Measurements from ENCODE around the gene ZER1.
"Not testable (repeated sequence)": the region's sequence is repeated elsewhere in the genome, so short reads cannot be mapped to it uniquely, and the experiment has no call there.

Gene ZER1

DNA sequence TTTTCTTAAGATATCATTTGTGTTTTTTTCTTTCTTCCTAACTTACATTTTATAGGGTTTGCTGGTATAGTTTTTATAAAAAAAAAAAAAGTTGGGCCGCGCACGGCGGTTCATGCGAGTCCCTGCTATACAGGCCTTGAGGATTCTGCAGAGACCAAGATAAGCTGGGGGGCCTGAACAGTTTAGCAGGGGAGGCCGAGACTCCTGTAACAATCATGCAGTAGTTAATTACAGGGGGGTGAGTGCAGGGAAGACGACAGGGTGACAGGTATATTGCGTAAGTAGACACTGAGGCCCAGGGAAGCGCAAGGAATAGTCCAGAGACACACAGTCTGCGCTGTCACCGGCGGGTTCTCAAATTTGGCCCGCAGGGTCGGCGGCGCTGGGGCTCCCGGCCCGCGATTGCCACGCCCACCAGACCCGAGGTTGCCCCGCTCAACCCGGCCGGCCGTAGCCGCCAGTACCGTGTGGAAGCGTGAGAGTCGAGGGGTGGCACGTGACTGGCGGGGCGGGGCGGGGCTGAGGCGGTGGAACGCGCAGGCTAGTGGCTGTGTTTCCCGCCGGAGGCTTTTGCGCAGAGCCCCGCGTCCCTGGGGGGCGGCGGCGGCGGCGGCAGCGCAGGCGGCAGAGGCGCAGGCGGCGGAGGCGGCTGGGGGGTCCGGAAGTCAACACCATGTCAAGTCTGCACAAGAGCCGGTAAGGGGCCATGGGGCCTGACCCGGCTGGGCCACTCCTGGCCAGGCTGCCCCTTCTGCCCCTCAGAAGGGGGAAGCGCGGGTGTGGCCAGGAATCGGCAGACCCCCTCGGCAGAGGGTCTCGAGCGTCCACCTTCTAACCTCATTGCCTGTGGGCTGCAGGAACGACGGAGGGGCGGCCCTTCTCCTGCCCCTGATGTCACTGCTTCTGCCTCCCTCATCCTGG, 15.2 kb upstream of the ZER1 start, which contains the start of gene TBC1D13:
TSS of gene TBC1D13 (plus strand) at position 573 of the 921 bp plus-strand sequence. CDS start at position 674, 101 bp downstream.
- peak; percentile 73 for DNase-seq

DNA sequence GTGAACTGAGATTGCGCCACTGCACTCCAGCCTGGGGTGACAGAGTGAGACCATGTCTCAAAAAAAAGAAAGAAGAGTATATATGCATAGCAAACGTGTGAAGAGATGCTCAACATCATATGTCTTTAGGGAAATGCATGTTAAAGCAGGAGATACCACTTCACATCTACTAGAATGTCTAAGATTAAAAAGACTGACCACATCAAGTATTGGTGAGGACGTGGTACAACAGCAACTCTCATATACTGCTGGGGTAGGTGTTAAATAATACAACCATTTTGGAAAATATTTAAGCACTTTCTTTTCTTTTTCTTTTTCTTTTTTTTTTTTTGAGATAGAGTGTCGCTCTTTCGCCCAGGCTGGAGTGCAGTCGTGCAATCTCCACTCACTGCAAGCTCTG, 13.7 kb upstream of the ZER1 start:
- no peak for DNase-seq

DNA sequence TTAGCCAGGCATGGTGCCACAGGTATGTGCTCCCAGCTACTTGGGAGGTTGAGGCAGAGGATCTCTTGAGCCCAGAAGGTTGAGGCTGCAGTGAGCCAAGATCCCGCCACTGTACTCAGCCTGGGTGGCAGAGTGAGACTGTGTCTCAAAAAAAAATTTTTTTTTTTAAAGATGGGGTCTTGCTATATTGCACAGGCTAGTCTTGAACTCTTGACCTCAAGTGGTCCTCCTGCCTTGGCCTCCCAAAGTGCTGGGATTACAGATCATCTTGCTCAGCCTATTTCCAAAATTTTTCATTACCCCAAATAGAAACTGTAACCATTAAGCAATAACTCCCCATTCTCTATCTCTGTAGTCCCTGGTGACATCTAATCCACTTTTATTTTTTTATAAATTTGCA, 10.9 kb upstream of the ZER1 start:
- no peak for DNase-seq

GRCh38 chr9:128781187-128782070, 9.7 kb upstream of the ZER1 start:
- no peak for DNase-seq

DNA sequence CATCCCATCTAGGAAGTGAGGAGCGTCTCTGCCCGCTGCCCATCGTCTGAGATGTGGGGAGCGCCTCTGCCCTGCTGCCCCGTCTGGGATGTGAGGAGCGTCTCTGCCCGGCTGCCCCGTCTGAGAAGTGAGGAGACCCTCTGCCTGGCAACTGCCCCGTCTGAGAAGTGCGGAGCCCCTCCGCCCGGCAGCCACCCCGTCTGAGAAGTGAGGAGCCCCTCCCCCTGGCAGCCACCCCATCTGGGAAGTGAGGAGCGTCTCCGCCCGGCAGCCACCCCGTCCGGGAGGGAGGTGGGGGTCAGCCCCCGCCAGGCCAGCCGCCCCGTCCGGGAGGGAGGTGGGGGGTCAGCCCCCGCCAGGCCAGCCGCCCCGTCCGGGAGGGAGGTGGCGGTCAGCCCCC, 8.4 kb upstream of the ZER1 start:
- not testable (repeated sequence) for DNase-seq

DNA sequence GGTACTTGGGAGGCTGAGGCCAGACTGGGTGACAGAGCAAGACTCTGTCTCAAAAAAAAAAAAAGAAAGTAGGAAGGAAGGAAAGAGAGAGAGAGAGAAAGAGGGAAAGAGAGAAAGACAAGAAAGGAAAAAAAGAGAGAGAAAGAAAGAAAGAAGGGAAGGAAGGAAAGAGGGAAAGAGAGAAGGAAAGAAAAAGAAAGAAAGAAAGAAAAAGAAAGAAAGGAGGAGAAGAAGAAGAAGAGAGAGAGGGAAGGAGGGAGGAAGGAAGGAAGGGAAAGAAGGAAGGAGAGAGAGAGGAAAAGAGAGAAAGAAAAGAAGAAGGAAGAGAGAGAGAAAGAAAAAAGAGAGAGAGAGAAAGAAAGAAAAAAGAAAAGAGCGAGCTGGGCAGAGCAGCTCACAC, 3.1 kb upstream of the ZER1 start:
- no peak for DNase-seq

DNA sequence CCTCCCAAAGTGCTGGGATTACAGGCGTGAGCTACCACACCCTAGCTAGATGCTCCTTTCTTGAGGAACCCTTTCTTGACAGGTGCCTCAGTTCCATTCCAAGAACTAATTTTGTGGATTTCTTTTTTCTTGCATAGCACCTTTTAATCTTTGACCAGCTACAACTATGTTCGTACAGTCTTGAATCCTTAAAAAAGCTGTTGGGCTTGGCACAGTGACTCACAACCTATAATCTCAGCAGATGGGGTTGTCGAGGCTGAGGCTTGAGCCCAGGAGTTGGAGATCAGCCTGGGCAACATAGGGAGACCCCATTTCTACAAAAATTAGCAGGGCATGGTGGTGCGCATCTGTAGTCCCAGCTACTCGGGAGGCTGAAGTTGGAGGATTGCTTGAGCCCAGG, 1.3 kb upstream of the ZER1 start:
- no peak for DNase-seq

GRCh38 chr9:128771094-128771721, 519 bp downstream of the ZER1 start:
- DNase-seq: no peak

- no peak for DNase-seq
These were observed 1.3 kb downstream of the ZER1 start for GRCh38 chr9:128770286-128771030.

DNA sequence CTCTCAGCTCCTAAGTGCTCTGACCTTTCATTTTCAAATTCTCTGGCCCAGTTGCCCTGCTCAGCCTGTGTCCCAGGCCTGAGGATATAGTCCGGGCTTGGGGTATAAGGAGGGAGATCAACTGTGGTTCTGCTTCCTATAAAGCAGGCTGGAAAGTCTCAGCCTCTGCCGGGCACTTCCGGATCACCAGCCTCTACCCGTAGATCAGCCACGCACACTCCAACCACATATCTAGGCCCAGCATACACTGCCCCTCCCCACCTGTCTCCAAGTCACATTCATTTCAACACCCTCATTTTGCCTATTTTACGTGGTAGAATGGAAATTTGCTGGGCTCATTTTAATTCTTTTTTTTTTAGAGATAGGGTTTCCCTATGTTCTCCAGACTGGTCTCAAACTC, 3.1 kb downstream of the ZER1 start:
- DNase-seq: no peak

- DNase-seq: no peak
These were observed 6.2 kb downstream of the ZER1 start for GRCh38 chr9:128765499-128765898.

GRCh38 chr9:128764361-128764760, 7.4 kb downstream of the ZER1 start:
- no peak for DNase-seq

GRCh38 chr9:128762671-128763449, 8.9 kb downstream of the ZER1 start:
- no peak for DNase-seq

- DNase-seq: no peak
These were observed 14.1 kb downstream of the ZER1 start for GRCh38 chr9:128757602-128758001.

- DNase-seq: no peak
These were observed 18.1 kb downstream of the ZER1 start for GRCh38 chr9:128753627-128754026.

DNA sequence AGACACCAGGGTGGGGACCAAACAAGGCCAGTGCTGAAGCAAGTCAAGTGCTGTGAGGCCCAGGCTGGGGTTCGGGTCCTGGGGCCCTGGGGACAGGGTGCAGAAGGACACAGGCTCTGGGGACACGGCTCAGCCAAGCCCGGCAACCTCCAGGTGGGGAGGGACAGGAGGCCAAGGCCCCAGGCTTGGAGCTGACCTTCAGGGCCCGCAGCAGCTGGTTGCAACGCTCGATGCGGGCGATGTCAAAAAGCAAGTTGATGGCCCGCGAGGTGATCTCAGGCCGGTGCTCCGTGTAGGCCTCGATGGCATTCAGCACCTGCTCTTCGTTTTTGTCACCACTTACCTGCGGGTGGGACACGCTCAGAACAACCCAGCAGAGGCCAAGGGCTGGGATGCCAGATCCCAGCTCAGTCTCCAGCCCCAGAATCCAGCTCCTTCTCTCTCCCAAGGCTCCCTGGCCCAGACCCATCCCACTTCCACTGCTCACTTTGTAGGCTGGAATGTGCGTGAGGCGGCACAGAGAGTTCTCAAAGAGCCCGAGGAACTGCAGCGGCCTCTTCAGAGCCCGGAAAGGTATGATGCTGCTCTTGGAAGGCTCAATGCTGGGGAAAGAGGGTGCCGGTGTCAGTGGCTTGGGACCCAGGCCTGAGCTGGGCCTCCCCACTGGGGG, 20.7 kb downstream of the ZER1 start:
- DNase-seq: no peak

GRCh38 chr9:128747241-128747640, 24.5 kb downstream of the ZER1 start:
- no peak for DNase-seq

GRCh38 chr9:128743421-128743820, 28.3 kb downstream of the ZER1 start:
- DNase-seq: no peak

DNA sequence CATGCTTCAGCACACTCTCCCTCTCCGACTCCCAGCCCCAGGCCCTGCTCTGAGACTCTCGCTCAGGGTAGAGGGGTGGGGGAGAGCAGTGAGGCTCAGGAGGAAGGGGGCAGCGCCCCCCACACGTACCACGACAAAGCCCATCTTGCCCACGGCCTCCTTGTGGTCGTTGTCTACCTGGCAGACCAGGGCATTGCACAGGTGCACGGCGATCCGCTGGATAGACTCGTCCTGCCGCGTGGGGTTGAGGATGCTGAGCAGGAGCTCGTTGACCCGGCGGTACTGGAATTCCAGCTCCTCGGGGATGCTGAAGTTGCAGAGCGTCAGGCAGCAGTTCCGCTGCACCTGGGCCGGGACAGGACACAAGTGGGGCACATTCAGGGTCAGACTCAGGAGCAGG, 29.3 kb downstream of the ZER1 start:
- no peak for DNase-seq

- no peak for DNase-seq
These were observed 36.4 kb downstream of the ZER1 start for GRCh38 chr9:128735373-128735772.

DNA sequence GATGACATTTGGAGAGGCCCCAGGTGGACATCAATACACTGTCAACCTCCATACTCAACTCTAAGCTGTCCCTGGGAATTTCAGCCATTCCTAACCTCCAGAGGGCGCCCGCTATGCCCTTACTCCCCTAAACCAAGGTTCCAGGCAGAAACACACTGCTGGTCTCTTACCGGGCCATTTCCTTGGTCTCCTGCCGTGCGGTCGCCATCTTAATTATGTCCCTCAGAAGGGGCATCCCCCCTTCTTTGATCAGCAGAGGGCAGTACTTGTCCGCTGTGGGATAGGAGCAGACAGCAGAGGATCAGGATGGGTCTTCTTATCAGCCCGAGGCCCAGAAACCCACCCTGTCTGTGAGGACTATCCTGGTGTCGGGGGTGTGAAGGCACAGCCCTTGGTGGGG, 38.5 kb downstream of the ZER1 start:
- no peak for DNase-seq
